SK-N-SH treated with all-trans-retinoic acid at 6 μM for 48 hours (cell line): ENCODE measurements around the gene ARID5B.

Experiments
- ATAC-seq: fragments of 200-7000 bp; cut with Tn5 transposase; 3 replicates; pipeline ENCODE4 v1.9.1; 2020; ENCODE audit warnings: mild to moderate bottlenecking, moderate library complexity
- ESRRG ChIP-seq: fragments of 250-450 bp; sonication (Bioruptor Pico); IDR thresholded peaks from 2 replicates; pipeline ENCODE4 v1.6.1; 2021; ENCODE audit warnings: mild to moderate bottlenecking
- GLIS3 ChIP-seq: fragments of 250-450 bp; sonication (Bioruptor Pico); IDR thresholded peaks from 2 replicates; pipeline ENCODE4 v1.5.0; 2020; ENCODE audit warnings: mild to moderate bottlenecking, moderate library complexity
- ISL1 ChIP-seq: fragments of 250-450 bp; sonication (Bioruptor Pico); IDR thresholded peaks from 2 replicates; pipeline ENCODE4 v2.1.2; 2022; ENCODE audit warnings: mild to moderate bottlenecking, moderate library complexity
- OSR1 ChIP-seq: fragments of 250-450 bp; sonication (Bioruptor Pico); IDR thresholded peaks from 2 replicates; pipeline ENCODE4 v1.8.0; 2022; ENCODE audit warnings: moderate library complexity, mild to moderate bottlenecking, inconsistent platforms
- PPARA ChIP-seq: fragments of 250-450 bp; sonication (Bioruptor Pico); IDR thresholded peaks from 2 replicates; pipeline ENCODE4 v1.5.0; 2020; ENCODE audit warnings: mild to moderate bottlenecking, borderline replicate concordance
- RARB ChIP-seq: fragments of 250-450 bp; sonication (Bioruptor Pico); IDR thresholded peaks from 2 replicates; pipeline ENCODE4 v1.8.0; 2021; ENCODE audit warnings: mild to moderate bottlenecking, moderate library complexity
- SNAI2 ChIP-seq: fragments of 250-450 bp; sonication (Bioruptor Pico); IDR thresholded peaks from 2 replicates; pipeline ENCODE4 v1.5.0; 2020; ENCODE audit warnings: mild to moderate bottlenecking, moderate library complexity
- TCF4 ChIP-seq: fragments of 250-450 bp; sonication (Bioruptor Pico); IDR thresholded peaks from 2 replicates; pipeline ENCODE4 v1.8.0; 2021; ENCODE audit warnings: mild to moderate bottlenecking, moderate library complexity, borderline replicate concordance
- TOX ChIP-seq: fragments of 250-450 bp; sonication (Bioruptor Pico); IDR thresholded peaks from 2 replicates; pipeline ENCODE4 v1.8.0; 2021; ENCODE audit warnings: mild to moderate bottlenecking, moderate library complexity, borderline replicate concordance
- ZC3H10 ChIP-seq: fragments of 250-450 bp; sonication (Bioruptor Pico); IDR thresholded peaks from 2 replicates; pipeline ENCODE4 v1.5.1; 2021; ENCODE audit warnings: mild to moderate bottlenecking, moderate library complexity
- ZFP3 ChIP-seq: fragments of 250-450 bp; sonication (Bioruptor Pico); IDR thresholded peaks from 2 replicates; pipeline ENCODE4 v1.5.0; 2020; ENCODE audit warnings: mild to moderate bottlenecking, moderate library complexity
- ZFP30 ChIP-seq: fragments of 450-650 bp; formaldehyde crosslinking; IDR thresholded peaks from 2 replicates; pipeline ENCODE4 v1.5.0; 2022; ENCODE audit warnings: mild to moderate bottlenecking, moderate library complexity
- ZNF565 ChIP-seq: fragments of 450-650 bp; formaldehyde crosslinking; conservative IDR thresholded peaks from 2 replicates; pipeline ENCODE4 v1.5.0; 2020; ENCODE audit warnings: low read depth, mild to moderate bottlenecking, moderate library complexity
- ZNF70 ChIP-seq: fragments of 450-650 bp; formaldehyde crosslinking; IDR thresholded peaks from 2 replicates; pipeline ENCODE4 v1.5.0; 2020; ENCODE audit warnings: mild to moderate bottlenecking, moderate library complexity
- ZNF8 ChIP-seq: fragments of 450-650 bp; formaldehyde crosslinking; IDR thresholded peaks from 2 replicates; pipeline ENCODE4 v1.5.0; 2020; ENCODE audit warnings: mild to moderate bottlenecking, moderate library complexity
- TF ChIP-seq, protein P1 (sequence below): fragments of 250-450 bp; sonication (Bioruptor Pico); IDR thresholded peaks from 2 replicates; pipeline ENCODE4 v1.5.1; 2020; ENCODE audit warnings: low read depth, mild to moderate bottlenecking, moderate library complexity
- TF ChIP-seq, protein P2 (sequence below): fragments of 250-450 bp; sonication (Bioruptor Pico); IDR thresholded peaks from 2 replicates; pipeline ENCODE4 v1.5.1; 2021; ENCODE audit warnings: mild to moderate bottlenecking, moderate library complexity
- TF ChIP-seq, protein P3 (sequence below): fragments of 250-450 bp; sonication (Bioruptor Pico); IDR thresholded peaks from 2 replicates; pipeline ENCODE4 v1.8.0; 2020; ENCODE audit warnings: mild to moderate bottlenecking, moderate library complexity, borderline replicate concordance
- TF ChIP-seq, protein P4 (sequence below): fragments of 250-450 bp; sonication (Bioruptor Pico); IDR thresholded peaks from 2 replicates; pipeline ENCODE4 v1.5.0; 2020; ENCODE audit warnings: mild to moderate bottlenecking, moderate library complexity

Gene ARID5B

DNA sequence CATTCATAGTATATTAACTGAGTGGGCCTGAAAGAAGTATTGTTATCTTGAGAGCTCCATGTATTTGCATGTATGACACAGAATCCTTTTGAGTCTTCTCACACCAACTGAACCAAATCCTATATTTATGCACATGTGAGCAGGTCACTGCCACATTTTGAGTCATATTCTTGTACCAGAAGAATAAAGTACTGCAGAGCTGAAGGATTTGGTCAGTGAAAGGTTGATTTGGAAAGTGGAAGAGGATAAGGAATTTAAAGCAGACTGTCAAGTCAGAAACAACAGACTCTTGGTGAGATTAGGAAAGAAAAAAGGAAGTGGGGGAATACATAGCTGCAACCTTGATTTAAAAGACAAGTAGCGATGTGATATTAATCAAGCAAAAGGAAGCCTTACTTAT lies 121.8 kb downstream of the ARID5B start:
- ATAC-seq, result no peak
- no peak for TF ChIP-seq TCF4 (CRISPR knock-in tag)
- TF ChIP-seq, protein P1, sequence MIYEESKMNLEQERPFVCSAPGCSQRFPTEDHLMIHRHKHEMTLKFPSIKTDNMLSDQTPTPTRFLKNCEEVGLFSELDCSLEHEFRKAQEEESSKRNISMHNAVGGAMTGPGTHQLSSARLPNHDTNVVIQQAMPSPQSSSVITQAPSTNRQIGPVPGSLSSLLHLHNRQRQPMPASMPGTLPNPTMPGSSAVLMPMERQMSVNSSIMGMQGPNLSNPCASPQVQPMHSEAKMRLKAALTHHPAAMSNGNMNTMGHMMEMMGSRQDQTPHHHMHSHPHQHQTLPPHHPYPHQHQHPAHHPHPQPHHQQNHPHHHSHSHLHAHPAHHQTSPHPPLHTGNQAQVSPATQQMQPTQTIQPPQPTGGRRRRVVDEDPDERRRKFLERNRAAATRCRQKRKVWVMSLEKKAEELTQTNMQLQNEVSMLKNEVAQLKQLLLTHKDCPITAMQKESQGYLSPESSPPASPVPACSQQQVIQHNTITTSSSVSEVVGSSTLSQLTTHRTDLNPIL, result no peak
- TF ChIP-seq ZFP30, result no peak
- TF ChIP-seq ZNF70 (CRISPR knock-in tag), result no peak
- TF ChIP-seq ZNF565 (CRISPR knock-in tag), result no peak
- TF ChIP-seq RARB (CRISPR knock-in tag), result no peak

DNA sequence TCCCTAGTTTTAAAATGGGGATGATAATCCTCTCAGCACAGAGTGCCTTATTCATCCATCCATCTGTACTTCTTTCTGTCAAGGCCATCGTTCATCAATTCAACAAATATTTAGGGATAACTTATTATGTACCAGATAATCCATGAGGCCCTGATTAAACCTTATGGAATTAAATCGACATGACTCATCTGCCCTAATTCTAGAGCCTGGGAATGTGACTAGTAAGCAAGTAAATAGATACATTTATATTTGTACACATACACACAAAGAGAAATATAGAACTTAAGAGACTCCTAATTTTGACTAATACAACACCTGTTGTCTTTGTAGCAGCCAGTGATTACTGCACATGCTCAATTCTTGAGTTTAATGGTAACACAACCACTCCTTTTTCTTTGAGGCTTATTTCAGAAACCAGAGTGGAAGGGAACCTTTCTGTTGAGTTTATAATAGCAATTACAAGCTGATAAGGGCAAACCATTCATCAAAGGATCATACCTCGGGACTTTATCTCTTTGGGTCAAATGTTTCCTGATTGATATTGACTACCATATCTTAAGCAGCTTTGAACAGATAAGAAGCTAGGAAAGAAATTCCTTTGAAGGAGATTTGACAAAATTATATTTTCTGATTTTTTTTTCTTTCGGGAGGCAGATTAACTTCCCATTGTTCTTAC lies 122.7 kb downstream of the ARID5B start:
- ATAC-seq, result no peak
- no peak for TF ChIP-seq OSR1 (CRISPR knock-in tag)
- TF ChIP-seq ZNF8 (CRISPR knock-in tag), result no peak
- TF ChIP-seq, protein P2, sequence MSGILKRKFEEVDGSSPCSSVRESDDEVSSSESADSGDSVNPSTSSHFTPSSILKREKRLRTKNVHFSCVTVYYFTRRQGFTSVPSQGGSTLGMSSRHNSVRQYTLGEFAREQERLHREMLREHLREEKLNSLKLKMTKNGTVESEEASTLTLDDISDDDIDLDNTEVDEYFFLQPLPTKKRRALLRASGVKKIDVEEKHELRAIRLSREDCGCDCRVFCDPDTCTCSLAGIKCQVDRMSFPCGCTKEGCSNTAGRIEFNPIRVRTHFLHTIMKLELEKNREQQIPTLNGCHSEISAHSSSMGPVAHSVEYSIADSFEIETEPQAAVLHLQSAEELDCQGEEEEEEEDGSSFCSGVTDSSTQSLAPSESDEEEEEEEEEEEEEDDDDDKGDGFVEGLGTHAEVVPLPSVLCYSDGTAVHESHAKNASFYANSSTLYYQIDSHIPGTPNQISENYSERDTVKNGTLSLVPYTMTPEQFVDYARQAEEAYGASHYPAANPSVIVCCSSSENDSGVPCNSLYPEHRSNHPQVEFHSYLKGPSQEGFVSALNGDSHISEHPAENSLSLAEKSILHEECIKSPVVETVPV (CRISPR knock-in tag), result no peak
- TF ChIP-seq TCF4 (CRISPR knock-in tag), result no peak
- no peak for TF ChIP-seq PPARA (CRISPR knock-in tag)
- TF ChIP-seq, protein P3, sequence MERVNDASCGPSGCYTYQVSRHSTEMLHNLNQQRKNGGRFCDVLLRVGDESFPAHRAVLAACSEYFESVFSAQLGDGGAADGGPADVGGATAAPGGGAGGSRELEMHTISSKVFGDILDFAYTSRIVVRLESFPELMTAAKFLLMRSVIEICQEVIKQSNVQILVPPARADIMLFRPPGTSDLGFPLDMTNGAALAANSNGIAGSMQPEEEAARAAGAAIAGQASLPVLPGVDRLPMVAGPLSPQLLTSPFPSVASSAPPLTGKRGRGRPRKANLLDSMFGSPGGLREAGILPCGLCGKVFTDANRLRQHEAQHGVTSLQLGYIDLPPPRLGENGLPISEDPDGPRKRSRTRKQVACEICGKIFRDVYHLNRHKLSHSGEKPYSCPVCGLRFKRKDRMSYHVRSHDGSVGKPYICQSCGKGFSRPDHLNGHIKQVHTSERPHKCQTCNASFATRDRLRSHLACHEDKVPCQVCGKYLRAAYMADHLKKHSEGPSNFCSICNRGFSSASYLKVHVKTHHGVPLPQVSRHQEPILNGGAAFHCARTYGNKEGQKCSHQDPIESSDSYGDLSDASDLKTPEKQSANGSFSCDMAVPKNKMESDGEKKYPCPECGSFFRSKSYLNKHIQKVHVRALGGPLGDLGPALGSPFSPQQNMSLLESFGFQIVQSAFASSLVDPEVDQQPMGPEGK (CRISPR knock-in tag), result no peak
- no peak for TF ChIP-seq ZFP30

DNA sequence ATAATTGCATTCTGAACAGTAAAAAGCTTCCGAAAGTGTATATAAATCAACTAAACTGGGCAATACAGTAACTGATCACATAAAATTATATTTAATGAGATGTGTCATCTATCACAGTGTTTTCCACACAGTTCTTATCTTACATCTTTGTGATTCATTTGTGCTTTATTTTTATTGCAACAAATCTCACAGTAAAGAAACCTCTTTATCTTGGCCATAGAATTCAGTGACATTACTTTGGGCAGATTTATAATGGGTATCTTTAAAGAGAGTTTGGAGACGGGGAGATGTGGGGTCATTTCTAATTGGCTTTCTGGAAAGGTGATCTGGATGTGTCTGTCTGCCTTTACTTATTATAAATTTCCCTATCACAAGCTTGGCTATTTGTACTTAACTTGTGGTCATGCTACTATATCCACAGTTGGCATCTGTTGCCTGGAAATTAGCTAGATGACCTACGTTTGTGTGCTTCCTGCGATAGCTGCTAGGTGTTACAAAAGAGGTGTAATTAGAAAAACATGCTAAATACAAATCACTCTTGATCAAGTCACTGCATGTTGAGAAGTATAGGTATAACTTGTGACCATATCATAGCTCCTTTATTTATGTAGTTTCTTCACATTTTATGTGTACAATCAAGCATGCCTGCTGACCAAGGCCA lies 123.8 kb downstream of the ARID5B start:
- ATAC-seq, result no peak
- TF ChIP-seq ZFP30 (no peak), ZNF565 (CRISPR knock-in tag) (no peak), TCF4 (CRISPR knock-in tag) (no peak), TOX (CRISPR knock-in tag) (no peak), ESRRG (CRISPR knock-in tag) (no peak), ZC3H10 (CRISPR knock-in tag) (peak; percentile 60; the same call in 1 of the 2 replicates), SNAI2 (CRISPR knock-in tag) (no peak), ZNF8 (CRISPR knock-in tag) (no peak), PPARA (CRISPR knock-in tag) (no peak), ISL1 (peak; percentile 51)
- TF ChIP-seq, protein P2 (CRISPR knock-in tag), result no peak

DNA sequence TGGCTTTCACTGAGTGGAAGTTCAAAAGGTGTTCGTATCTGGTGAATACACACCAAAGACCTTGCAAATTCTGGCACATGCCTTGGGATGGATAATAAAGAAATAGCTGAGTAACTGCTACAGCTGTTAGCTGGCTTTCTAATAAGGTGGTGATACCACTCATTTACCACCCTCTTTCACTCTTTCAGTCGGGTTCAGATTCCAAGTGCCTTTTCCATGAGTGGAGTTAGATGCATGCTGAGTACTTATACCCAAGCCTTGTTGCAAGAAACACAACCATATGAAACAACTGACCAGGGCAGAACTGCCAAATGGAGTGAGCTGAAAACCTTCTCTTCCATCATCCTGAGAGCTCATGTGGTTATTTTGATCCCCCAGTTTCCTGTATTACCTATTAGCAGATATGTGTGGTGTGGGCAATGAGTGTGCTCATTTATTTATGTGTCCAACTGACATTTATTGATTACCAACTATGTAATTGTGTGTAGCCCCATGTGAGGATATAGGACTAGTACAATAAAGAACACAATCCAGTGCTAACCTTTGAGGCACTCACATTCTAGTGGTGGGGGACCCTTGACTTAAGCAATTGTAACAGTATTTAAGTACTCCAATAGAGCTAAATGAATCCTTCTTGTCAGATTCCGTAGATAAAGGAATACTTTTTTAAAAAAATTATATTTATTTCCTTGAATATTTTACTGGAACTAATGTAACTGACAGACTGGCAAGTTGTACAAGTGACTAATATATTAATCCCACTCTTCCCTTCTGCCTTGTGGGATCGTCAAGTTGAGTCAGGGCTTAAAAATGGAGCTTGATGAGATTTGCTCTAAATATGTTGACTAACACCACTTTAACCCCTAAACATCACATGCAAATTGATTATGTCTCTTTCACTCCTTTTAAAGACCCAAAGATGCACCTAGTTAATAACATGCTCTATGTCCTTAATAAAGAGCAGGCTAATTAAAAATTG lies 124.7 kb downstream of the ARID5B start:
- ATAC-seq, result peak; percentile 70
- TF ChIP-seq GLIS3 (no peak), ZNF565 (CRISPR knock-in tag) (no peak), ZFP3 (CRISPR knock-in tag) (no peak)
- TF ChIP-seq, protein P4, sequence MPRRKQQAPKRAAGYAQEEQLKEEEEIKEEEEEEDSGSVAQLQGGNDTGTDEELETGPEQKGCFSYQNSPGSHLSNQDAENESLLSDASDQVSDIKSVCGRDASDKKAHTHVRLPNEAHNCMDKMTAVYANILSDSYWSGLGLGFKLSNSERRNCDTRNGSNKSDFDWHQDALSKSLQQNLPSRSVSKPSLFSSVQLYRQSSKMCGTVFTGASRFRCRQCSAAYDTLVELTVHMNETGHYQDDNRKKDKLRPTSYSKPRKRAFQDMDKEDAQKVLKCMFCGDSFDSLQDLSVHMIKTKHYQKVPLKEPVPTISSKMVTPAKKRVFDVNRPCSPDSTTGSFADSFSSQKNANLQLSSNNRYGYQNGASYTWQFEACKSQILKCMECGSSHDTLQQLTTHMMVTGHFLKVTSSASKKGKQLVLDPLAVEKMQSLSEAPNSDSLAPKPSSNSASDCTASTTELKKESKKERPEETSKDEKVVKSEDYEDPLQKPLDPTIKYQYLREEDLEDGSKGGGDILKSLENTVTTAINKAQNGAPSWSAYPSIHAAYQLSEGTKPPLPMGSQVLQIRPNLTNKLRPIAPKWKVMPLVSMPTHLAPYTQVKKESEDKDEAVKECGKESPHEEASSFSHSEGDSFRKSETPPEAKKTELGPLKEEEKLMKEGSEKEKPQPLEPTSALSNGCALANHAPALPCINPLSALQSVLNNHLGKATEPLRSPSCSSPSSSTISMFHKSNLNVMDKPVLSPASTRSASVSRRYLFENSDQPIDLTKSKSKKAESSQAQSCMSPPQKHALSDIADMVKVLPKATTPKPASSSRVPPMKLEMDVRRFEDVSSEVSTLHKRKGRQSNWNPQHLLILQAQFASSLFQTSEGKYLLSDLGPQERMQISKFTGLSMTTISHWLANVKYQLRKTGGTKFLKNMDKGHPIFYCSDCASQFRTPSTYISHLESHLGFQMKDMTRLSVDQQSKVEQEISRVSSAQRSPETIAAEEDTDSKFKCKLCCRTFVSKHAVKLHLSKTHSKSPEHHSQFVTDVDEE, result no peak
- TF ChIP-seq, protein P2 (CRISPR knock-in tag), result no peak
- TF ChIP-seq, protein P1, result no peak
